ENCODE data around the gene PDZD2.

- TF ChIP-seq CTCF (IDR thresholded peaks at IDR 0.05; ENCODE audit: poor library complexity) (no peak), EZH2 (IDR thresholded peaks at IDR 0.05; ENCODE audit: borderline replicate concordance) (no peak), EZH2phosphoT487 (IDR thresholded peaks at IDR 0.05; ENCODE audit: low read depth, severe bottlenecking, unreplicated experiment) (no peak)
These were observed 349.2 kb downstream of the PDZD2 start for GRCh38 chr5:31987985-31988710.

Data from hepatocyte (in vitro differentiated cells).